Stomach smooth muscle (tissue), 2 donors: ENCODE data around the gene SNTB2.

Experiments used
- H3K27ac ChIP-seq: one replicate; pipeline ENCODE4 v1.7.0; 2013; ENCODE audit warnings: mild to moderate bottlenecking, low read length, inconsistent platforms
- H3K27me3 ChIP-seq, 2 donors: one replicate each; pipeline ENCODE4 v1.7.0; 2013; ENCODE audit warnings: low read length in 2 of 2; ENCODE audit not compliant: insufficient read depth in 2 of 2, control insufficient read depth in 1 of 2
- H3K36me3 ChIP-seq, 2 donors: one replicate each; pipeline ENCODE4 v1.7.0; 2013; ENCODE audit warnings: low read length in 2 of 2; ENCODE audit not compliant: control insufficient read depth in 2 of 2, insufficient read depth in 2 of 2
- H3K4me1 ChIP-seq: one replicate; pipeline ENCODE4 v1.7.0; 2013; ENCODE audit warnings: low read length; ENCODE audit not compliant: control insufficient read depth, insufficient read depth
- H3K4me3 ChIP-seq, 2 donors: one replicate each; pipeline ENCODE4 v1.7.0; 2013; ENCODE audit warnings: low read length in 2 of 2
- H3K9ac ChIP-seq, 2 donors: one replicate each; pipeline ENCODE4 v1.7.0; 2013; ENCODE audit warnings: low read length in 2 of 2, mild to moderate bottlenecking in 1 of 2
- H3K9me3 ChIP-seq, 2 donors: one replicate each; pipeline ENCODE4 v1.7.0; 2013; ENCODE audit warnings: low read length in 2 of 2; ENCODE audit not compliant: control insufficient read depth in 2 of 2
- donor health status: healthy.
- donor health status: Pancreatic carcinoma.

The SNTB2 gene

GRCh38 chr16:69182730-69183416 lies 4.1 kb upstream of the SNTB2 start:
- H3K4me1 ChIP-seq = peaks cover 11% of the 10 kb centered on the region
- no peak overlapping the region for H3K9ac ChIP-seq
- H3K27me3 ChIP-seq = no peaks in the 10 kb centered on the region
- no peaks in the 10 kb centered on the region for H3K36me3 ChIP-seq
- H3K4me3 ChIP-seq = no peak overlapping the region
- no peaks in the 10 kb centered on the region for H3K9me3 ChIP-seq
- no peak overlapping the region for H3K27ac ChIP-seq

GRCh38 chr16:69187446-69188235 lies 677 bp downstream of the SNTB2 start:
- H3K4me3 ChIP-seq = peak overlapping the region; percentile 82 to 88
- peak overlapping the region; percentile 64 to 77 for H3K9ac ChIP-seq
- no peaks in the 10 kb centered on the region for H3K27me3 ChIP-seq
- H3K4me1 ChIP-seq = peaks cover 21% of the 10 kb centered on the region
- H3K36me3 ChIP-seq = no peaks in the 10 kb centered on the region
- H3K9me3 ChIP-seq = no peaks in the 10 kb centered on the region
- peak overlapping the region; percentile 37 for H3K27ac ChIP-seq

- no peaks in the 10 kb centered on the region for H3K36me3 ChIP-seq
- H3K9me3 ChIP-seq = no peaks in the 10 kb centered on the region
- peak overlapping the region; percentile 82 to 88 for H3K4me3 ChIP-seq
- H3K27ac ChIP-seq = peak overlapping the region; percentile 37
- peaks cover 21% of the 10 kb centered on the region for H3K4me1 ChIP-seq
- H3K9ac ChIP-seq = peak overlapping the region; percentile 64 to 77
- H3K27me3 ChIP-seq = no peaks in the 10 kb centered on the region
These were observed 1.2 kb downstream of the SNTB2 start for GRCh38 chr16:69188236-69188549.

- Histone ChIP-seq H3K4me3 (peak overlapping the region; percentile 82 to 88), H3K27me3 (no peaks in the 10 kb centered on the region), H3K9me3 (no peaks in the 10 kb centered on the region), H3K27ac (no peak overlapping the region), H3K9ac (peak overlapping the region; percentile 64 to 77), H3K4me1 (peaks cover 23% of the 10 kb centered on the region), H3K36me3 (no peaks in the 10 kb centered on the region)
These were observed 1.8 kb downstream of the SNTB2 start for GRCh38 chr16:69188716-69189115.

- H3K9ac ChIP-seq = peak overlapping the region in 1 of 2 donors; percentile 13
- no peak overlapping the region for H3K27ac ChIP-seq
- H3K36me3 ChIP-seq = no peaks in the 10 kb centered on the region
- H3K4me3 ChIP-seq = no peak overlapping the region
- no peaks in the 10 kb centered on the region for H3K9me3 ChIP-seq
- H3K4me1 ChIP-seq = peaks cover 31% of the 10 kb centered on the region
- H3K27me3 ChIP-seq = no peaks in the 10 kb centered on the region
These were observed 3.2 kb downstream of the SNTB2 start for GRCh38 chr16:69190046-69190588.

- H3K4me3 ChIP-seq = no peak overlapping the region
- H3K27ac ChIP-seq = no peak overlapping the region
- no peaks in the 10 kb centered on the region for H3K9me3 ChIP-seq
- peaks cover 31% of the 10 kb centered on the region for H3K4me1 ChIP-seq
- H3K9ac ChIP-seq = no peak overlapping the region
- no peaks in the 10 kb centered on the region for H3K36me3 ChIP-seq
- no peaks in the 10 kb centered on the region for H3K27me3 ChIP-seq
These were observed 3.6 kb downstream of the SNTB2 start for GRCh38 chr16:69190598-69190997.

- no peak overlapping the region for H3K4me3 ChIP-seq
- no peaks in the 10 kb centered on the region for H3K27me3 ChIP-seq
- peaks cover 31% of the 10 kb centered on the region for H3K4me1 ChIP-seq
- H3K9ac ChIP-seq = no peak overlapping the region
- no peaks in the 10 kb centered on the region for H3K9me3 ChIP-seq
- no peaks in the 10 kb centered on the region for H3K36me3 ChIP-seq
- no peak overlapping the region for H3K27ac ChIP-seq
These were observed 4.2 kb downstream of the SNTB2 start for GRCh38 chr16:69191136-69191535.

GRCh38 chr16:69193855-69194254 lies 6.9 kb downstream of the SNTB2 start:
- no peaks in the 10 kb centered on the region for H3K36me3 ChIP-seq
- no peaks in the 10 kb centered on the region for H3K27me3 ChIP-seq
- H3K9ac ChIP-seq = no peak overlapping the region
- no peak overlapping the region for H3K4me3 ChIP-seq
- H3K27ac ChIP-seq = no peak overlapping the region
- peaks cover 20% of the 10 kb centered on the region for H3K4me1 ChIP-seq
- H3K9me3 ChIP-seq = no peaks in the 10 kb centered on the region

GRCh38 chr16:69194488-69194887 lies 7.5 kb downstream of the SNTB2 start:
- H3K27me3 ChIP-seq = no peaks in the 10 kb centered on the region
- H3K9me3 ChIP-seq = no peaks in the 10 kb centered on the region
- H3K27ac ChIP-seq = no peak overlapping the region
- H3K36me3 ChIP-seq = no peaks in the 10 kb centered on the region
- H3K4me3 ChIP-seq = no peak overlapping the region
- no peak overlapping the region for H3K9ac ChIP-seq
- peaks cover 16% of the 10 kb centered on the region for H3K4me1 ChIP-seq

- Histone ChIP-seq H3K27me3 (no peaks in the 10 kb centered on the region), H3K27ac (no peak overlapping the region), H3K4me1 (peaks cover 13% of the 10 kb centered on the region), H3K36me3 (no peaks in the 10 kb centered on the region), H3K9me3 (no peaks in the 10 kb centered on the region), H3K4me3 (no peak overlapping the region), H3K9ac (no peak overlapping the region)
These were observed 8.5 kb downstream of the SNTB2 start for GRCh38 chr16:69195369-69196029.
